Astrocyte of the spinal cord (primary cell): Measurements from ENCODE around the gene RNU7-1.

Experiments used
- DNase-seq: peaks from one replicate; pipeline ENCODE4 v3.0.0; 2011; ENCODE audit warnings: low read depth, low spot score
- H3K4me3 ChIP-seq: 2 replicates; pipeline ENCODE4 v1.5.1; 2011; ENCODE audit warnings: low read depth, mild to moderate bottlenecking, low read length, moderate library complexity
- in situ Hi-C: cut with HindIII; loops from 2 replicates; pipeline ENCODE4 v1.10.0; 2017; ENCODE audit warnings: low sequenced_read_pairs
- TF ChIP-seq, protein P1 (sequence below): IDR thresholded peaks from 2 replicates; pipeline ENCODE4 v1.5.1; 2012; ENCODE audit warnings: low read depth, mild to moderate bottlenecking, low read length, inconsistent platforms

RNU7-1 gene

DNA sequence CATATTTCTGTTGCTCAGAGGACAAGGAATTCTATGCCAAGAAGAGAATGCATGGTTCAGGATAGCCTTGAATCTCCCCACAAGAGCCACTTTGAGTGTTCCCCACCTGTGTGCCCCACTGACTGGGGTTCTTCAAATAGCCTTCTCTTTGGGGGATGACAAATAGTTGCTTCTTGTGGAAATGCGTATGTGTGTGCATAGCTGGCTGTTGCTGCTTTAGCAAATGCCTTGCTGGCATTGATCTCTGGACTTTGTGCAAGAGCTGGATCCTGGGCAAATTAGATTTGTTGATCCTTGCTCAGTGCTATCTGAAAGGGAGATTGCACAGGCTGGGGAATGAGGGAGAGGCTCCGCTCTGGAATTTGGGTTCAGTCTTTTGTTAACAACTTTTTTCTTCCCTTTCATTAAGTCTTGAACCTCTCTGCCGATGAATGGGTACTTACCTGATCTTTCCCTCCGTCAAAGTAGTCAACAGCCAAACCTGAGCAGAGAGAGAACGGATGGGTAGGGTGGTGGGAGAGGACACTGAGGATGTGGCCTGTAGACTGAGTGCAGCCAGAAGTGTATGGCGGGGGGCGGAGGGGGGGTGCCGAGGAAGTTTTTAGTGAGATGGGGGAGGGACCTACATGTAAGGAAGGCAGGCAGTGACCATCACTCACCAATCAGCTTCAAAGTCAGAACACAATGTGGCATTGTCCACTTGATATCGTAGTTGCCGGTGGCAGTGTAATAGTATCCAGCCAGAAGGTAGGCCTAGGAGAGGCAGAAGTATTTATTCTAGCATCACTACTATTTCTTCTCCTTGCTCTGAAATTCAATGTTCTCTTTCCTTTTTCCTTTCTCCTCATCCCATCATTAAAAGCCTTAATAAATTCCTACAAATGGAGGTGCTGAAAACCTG, 37.8 kb downstream of the RNU7-1 start:
- TF ChIP-seq, protein P1, sequence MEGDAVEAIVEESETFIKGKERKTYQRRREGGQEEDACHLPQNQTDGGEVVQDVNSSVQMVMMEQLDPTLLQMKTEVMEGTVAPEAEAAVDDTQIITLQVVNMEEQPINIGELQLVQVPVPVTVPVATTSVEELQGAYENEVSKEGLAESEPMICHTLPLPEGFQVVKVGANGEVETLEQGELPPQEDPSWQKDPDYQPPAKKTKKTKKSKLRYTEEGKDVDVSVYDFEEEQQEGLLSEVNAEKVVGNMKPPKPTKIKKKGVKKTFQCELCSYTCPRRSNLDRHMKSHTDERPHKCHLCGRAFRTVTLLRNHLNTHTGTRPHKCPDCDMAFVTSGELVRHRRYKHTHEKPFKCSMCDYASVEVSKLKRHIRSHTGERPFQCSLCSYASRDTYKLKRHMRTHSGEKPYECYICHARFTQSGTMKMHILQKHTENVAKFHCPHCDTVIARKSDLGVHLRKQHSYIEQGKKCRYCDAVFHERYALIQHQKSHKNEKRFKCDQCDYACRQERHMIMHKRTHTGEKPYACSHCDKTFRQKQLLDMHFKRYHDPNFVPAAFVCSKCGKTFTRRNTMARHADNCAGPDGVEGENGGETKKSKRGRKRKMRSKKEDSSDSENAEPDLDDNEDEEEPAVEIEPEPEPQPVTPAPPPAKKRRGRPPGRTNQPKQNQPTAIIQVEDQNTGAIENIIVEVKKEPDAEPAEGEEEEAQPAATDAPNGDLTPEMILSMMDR: no peak
- no peak for DNase-seq
- in situ Hi-C loops: no loop called here
- no peak overlapping the region for H3K4me3 ChIP-seq

DNA sequence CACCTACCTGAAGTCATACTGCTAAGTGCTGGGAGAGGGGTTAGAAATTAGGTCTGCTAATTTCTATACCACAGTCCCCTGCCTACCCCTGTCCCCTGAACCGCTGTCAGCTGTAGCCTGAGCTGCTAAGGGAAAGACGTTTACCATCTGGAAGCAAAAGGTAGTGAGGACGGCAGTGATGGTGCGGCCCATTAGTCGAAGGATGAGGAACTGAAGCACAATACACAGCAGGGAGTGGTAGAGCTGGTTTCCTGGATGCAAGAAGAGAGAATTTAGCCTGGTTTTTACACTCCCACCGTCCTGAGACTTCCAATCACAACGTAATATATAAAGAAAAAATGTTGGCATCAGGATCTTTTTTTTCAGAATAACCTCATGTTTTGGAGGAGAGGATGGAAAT, 38.9 kb downstream of the RNU7-1 start:
- in situ Hi-C loops: no loop called here
- no peak overlapping the region for H3K4me3 ChIP-seq
- TF ChIP-seq, protein P1: no peak
- no peak for DNase-seq

DNA sequence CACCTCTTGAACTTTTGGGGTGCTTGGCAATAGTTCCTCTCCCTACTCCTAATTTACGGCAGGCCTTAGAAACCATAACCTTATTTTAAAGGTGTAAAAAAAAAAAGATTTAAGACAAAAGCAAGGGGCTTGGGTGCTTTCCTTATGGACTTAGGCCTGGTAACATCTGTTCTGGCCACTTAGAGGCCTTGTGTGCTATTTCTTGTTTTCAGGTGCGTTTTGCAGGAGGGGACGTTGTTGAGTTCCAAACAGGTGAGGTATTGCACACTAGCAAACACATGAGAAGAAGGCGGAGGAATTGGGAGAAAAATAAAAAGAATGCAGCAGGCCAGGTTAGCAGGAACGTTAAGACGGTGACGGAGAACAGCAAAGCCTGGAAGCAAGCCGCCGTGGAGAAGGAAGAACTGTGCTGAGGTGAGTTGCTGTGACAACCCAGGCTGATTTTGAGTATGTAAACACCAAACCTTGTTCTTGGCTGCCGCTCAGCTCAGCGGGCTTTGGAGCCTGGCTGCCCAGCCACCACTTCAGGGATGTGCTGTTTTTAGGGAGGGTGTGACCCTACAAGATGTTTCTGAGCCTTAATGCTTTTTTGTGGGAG, 44.4 kb downstream of the RNU7-1 start:
- TF ChIP-seq, protein P1: no peak
- no peak overlapping the region for H3K4me3 ChIP-seq
- in situ Hi-C loops: no loop called here
- no peak for DNase-seq
